DOHH2 (cell line): ENCODE data around the gene HDHD2.

Experiments
- H3F3A ChIP-seq: fragments of 200-600 bp; sonication (generic), shearing (Covaris generic); 2 replicates; pipeline ENCODE4 v1.6.0; 2016; ENCODE audit warnings: antibody characterized with exemption, mild to moderate bottlenecking; ENCODE audit not compliant: control insufficient read depth, insufficient read depth
- H3K27ac ChIP-seq: fragments of 200-600 bp; sonication (generic); 2 replicates; pipeline ENCODE4 v1.5.1; 2014; ENCODE audit warnings: low read depth, mild to moderate bottlenecking, low read length, moderate library complexity
- H3K27me3 ChIP-seq: fragments of 200-600 bp; sonication (generic); 2 replicates; pipeline ENCODE4 v1.6.1; 2014; ENCODE audit warnings: mild to moderate bottlenecking, low read length, mixed read lengths; ENCODE audit not compliant: control insufficient read depth
- H3K36me3 ChIP-seq: fragments of 200-600 bp; sonication (generic); 2 replicates; pipeline ENCODE4 v1.6.1; 2014; ENCODE audit warnings: mild to moderate bottlenecking, low read length, moderate library complexity, mixed read lengths; ENCODE audit not compliant: control insufficient read depth
- H3K4me1 ChIP-seq: fragments of 200-600 bp; sonication (generic); 2 replicates; pipeline ENCODE4 v1.6.1; 2014; ENCODE audit warnings: mild to moderate bottlenecking, low read length, mixed read lengths; ENCODE audit not compliant: control insufficient read depth
- H3K4me2 ChIP-seq: fragments of 200-600 bp; sonication (generic); 2 replicates; pipeline ENCODE4 v1.6.0; 2014; ENCODE audit warnings: mild to moderate bottlenecking, low read length, moderate library complexity
- H3K4me3 ChIP-seq: fragments of 200-600 bp; sonication (generic); 2 replicates; pipeline ENCODE4 v1.5.1; 2014; ENCODE audit warnings: mild to moderate bottlenecking, low read length, mixed read lengths
- H3K79me2 ChIP-seq: fragments of 200-600 bp; sonication (generic); 2 replicates; pipeline ENCODE4 v1.6.1; 2014; ENCODE audit warnings: mild to moderate bottlenecking, low read length, mixed read lengths; ENCODE audit not compliant: control insufficient read depth
- H3K9me2 ChIP-seq: fragments of 200-600 bp; sonication (generic); replicated peaks from 2 replicates; pipeline ENCODE4 v1.6.1; 2014; ENCODE audit warnings: mild to moderate bottlenecking, low read length, mixed read lengths; ENCODE audit not compliant: control insufficient read depth
- H3K9me3 ChIP-seq: fragments of 200-600 bp; sonication (generic); 2 replicates; pipeline ENCODE4 v1.6.1; 2014; ENCODE audit warnings: antibody characterized with exemption, low read length, mixed read lengths; ENCODE audit not compliant: control insufficient read depth, insufficient read depth
- H4K20me1 ChIP-seq: fragments of 200-600 bp; sonication (generic); 2 replicates; pipeline ENCODE4 v1.6.0; 2014; ENCODE audit warnings: low read depth, mild to moderate bottlenecking, antibody characterized with exemption, low read length, moderate library complexity; ENCODE audit not compliant: control insufficient read depth, insufficient read depth
- EZH2phosphoT487 ChIP-seq: fragments of 200-600 bp; sonication (generic); IDR thresholded peaks from 2 replicates; pipeline ENCODE4 v1.6.1; 2017; ENCODE audit warnings: borderline replicate concordance, mild to moderate bottlenecking, antibody characterized with exemption, low read length, moderate library complexity, mixed read lengths
- TF ChIP-seq, protein P1 (sequence below): fragments of 200-600 bp; sonication (generic); IDR thresholded peaks from one replicate; pipeline ENCODE4 v1.5.1; 2014; ENCODE audit warnings: antibody characterized with exemption, mild to moderate bottlenecking, low read depth, low read length; ENCODE audit not compliant: poor library complexity, severe bottlenecking

Gene HDHD2

GRCh38 chr18:47151439-47151838 lies 1.1 kb upstream of the HDHD2 start:
- H3K4me2 ChIP-seq, result peak overlapping the region; percentile 88
- peaks cover 20% of the 10 kb centered on the region for H3K4me1 ChIP-seq
- H3K79me2 ChIP-seq, result peaks cover 34% of the 10 kb centered on the region
- no peak overlapping the region for H3K27ac ChIP-seq
- no peaks in the 10 kb centered on the region for H3K9me3 ChIP-seq
- peaks cover 22% of the 10 kb centered on the region for H3K36me3 ChIP-seq
- no peaks in the 10 kb centered on the region for H4K20me1 ChIP-seq
- H3K4me3 ChIP-seq, result peak overlapping the region; percentile 96
- H3F3A ChIP-seq, result peaks cover 11% of the 10 kb centered on the region; the same call in 1 of the 2 replicates
- TF ChIP-seq, protein P1, sequence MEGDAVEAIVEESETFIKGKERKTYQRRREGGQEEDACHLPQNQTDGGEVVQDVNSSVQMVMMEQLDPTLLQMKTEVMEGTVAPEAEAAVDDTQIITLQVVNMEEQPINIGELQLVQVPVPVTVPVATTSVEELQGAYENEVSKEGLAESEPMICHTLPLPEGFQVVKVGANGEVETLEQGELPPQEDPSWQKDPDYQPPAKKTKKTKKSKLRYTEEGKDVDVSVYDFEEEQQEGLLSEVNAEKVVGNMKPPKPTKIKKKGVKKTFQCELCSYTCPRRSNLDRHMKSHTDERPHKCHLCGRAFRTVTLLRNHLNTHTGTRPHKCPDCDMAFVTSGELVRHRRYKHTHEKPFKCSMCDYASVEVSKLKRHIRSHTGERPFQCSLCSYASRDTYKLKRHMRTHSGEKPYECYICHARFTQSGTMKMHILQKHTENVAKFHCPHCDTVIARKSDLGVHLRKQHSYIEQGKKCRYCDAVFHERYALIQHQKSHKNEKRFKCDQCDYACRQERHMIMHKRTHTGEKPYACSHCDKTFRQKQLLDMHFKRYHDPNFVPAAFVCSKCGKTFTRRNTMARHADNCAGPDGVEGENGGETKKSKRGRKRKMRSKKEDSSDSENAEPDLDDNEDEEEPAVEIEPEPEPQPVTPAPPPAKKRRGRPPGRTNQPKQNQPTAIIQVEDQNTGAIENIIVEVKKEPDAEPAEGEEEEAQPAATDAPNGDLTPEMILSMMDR, result no peak
- no peak for TF ChIP-seq EZH2phosphoT487
- H3K27me3 ChIP-seq, result no peaks in the 10 kb centered on the region
- no peaks in the 10 kb centered on the region for H3K9me2 ChIP-seq

DNA sequence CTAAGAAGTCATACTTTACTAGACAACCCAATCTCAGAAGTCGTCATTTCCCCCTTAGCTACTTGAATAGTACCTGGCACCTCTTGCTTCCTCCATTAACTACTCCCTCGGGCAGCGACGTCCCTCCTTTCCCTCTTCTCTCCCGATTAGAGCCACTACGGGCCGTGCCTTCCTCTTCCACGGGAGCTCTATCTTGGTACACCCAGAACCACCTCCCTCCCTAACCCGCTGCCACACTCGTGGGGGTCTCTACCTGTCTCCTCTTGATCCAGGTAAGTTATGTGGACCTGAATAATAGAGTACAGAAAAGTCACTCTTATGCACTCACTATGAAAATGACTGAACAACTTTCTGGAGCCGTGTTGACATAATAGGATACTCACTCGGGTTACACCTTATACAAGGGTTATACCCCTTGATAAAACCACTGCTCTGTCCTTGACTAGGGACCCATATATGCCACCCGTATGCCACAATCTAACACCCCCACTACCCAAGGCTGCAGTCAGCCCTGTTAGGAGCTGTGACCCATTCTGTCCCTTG lies 595 bp upstream of the HDHD2 start:
- peaks cover 20% of the 10 kb centered on the region for H3K4me1 ChIP-seq
- no peaks in the 10 kb centered on the region for H3K9me2 ChIP-seq
- TF ChIP-seq EZH2phosphoT487, result no peak
- TF ChIP-seq, protein P1, result no peak
- peaks cover 40% of the 10 kb centered on the region for H3K79me2 ChIP-seq
- H3K9me3 ChIP-seq, result no peaks in the 10 kb centered on the region
- H3K4me3 ChIP-seq, result peak overlapping the region; percentile 96
- H3K27ac ChIP-seq, result peak overlapping the region; percentile 33; the same call in 1 of the 2 replicates
- H4K20me1 ChIP-seq, result no peaks in the 10 kb centered on the region
- peak overlapping the region; percentile 88 for H3K4me2 ChIP-seq
- H3F3A ChIP-seq, result peaks cover 6% of the 10 kb centered on the region; the same call in 1 of the 2 replicates
- H3K27me3 ChIP-seq, result no peaks in the 10 kb centered on the region
- H3K36me3 ChIP-seq, result peaks cover 21% of the 10 kb centered on the region

DNA sequence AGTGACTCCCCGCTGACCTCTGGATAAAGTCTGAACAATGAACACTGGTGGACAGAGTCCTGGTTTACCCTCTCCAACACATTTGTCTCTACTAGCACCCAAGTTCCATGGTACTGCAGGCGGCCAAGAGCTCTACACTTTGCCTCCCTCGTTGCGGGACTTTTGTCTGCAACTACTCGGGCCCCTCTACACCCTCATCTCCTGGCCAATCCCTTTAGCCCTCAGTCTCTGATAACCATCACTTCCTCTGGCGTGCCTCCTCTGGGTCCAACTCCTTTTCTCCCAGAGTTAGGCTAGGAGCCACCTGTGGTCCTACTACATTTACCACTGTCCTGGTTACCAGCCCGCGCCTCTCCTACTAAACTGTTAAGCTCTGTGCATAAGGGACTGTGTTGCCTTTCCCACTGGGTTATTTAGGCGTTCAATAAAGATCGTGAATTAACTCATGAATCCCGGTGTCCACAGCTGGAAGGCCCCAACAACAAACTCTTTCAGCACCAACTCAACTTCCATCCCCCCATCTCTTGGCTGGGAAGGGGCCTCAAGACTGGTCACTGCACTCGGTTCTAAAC lies 757 bp downstream of the HDHD2 start:
- no peak for TF ChIP-seq EZH2phosphoT487
- TF ChIP-seq, protein P1, result no peak
- Histone ChIP-seq H3K9me2 (no peaks in the 10 kb centered on the region), H4K20me1 (no peaks in the 10 kb centered on the region), H3K36me3 (peaks cover 8% of the 10 kb centered on the region), H3K4me3 (peak overlapping the region; percentile 96), H3K4me1 (peaks cover 20% of the 10 kb centered on the region), H3K9me3 (no peaks in the 10 kb centered on the region), H3K27ac (peak overlapping the region; percentile 33; the same call in 1 of the 2 replicates), H3F3A (no peaks in the 10 kb centered on the region), H3K79me2 (peaks cover 53% of the 10 kb centered on the region), H3K27me3 (no peaks in the 10 kb centered on the region), H3K4me2 (peak overlapping the region; percentile 88)
